HG03139 (cell line): ENCODE results near the gene PRKCH.

Experiments
- ATAC-seq: cut with Tn5 transposase; IDR thresholded peaks from one replicate; pipeline ENCODE4 v1.9.1; 2021; ENCODE audit not compliant: unreplicated experiment

Gene PRKCH

DNA sequence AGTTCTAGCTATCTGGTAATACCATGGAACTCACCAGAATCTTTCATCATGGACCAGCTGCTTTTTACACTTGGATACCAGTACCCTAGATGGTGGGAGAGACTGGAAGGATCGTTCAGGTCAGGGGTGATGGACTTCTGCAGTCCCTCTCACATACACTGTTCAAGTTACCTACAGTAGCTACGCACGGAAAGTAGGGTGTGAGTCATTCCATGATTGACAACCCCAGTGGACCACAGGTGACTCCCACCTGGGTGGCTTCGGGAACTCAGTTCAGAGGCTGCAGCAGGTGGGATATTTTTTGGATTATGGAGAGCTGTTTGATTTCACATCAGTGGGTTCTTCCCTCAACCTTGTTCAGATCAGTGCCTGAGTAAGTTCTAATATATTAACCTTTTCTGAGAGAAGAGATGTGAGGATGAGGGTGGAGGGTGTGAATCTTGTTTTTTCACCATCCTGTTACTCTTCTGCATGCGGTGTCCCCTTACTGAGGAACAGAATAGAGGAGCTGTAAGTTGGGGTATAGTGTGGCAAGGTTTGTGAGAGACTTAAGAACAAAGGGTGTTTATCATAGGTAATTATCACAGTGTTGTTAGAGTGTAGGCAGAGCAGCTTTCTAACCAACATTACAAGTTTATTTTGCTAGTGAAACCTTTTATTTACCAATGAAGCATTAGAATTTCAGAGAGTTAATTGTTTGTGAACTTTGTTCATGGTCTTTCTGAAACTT, 39.6 kb downstream of the PRKCH start:
- ATAC-seq, result no peak

DNA sequence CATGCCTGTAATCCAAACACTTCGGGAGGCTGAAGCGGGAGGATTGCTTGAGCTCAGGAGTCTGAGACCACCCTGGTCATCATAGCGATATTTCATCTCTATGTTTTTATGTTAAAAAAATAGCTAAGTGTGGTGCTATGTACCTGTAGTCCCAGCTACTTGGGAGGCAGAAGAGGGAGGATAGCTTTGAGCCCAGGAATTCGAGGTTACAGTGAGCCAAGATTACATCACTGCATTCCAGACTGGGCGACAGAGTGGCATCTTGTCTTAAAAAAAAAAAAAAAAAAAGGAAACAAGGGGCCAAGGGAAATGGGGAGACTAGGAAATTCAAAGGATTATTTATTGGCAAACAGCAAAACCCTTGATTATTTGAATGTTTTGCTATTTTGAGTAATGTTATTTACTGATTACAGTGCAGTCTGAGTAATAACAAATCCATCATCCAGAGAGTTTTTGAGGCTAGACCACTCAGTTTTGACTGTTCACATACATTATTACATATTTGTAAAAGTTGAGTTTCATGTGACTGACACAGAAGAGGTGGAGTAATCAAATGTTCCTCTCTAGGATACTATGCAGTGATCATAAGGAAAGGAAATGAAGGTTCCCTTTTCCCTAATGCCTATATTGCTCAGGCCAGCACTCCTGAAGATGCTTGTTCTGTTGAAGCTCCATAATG, 40.8 kb downstream of the PRKCH start:
- ATAC-seq, result no peak

DNA sequence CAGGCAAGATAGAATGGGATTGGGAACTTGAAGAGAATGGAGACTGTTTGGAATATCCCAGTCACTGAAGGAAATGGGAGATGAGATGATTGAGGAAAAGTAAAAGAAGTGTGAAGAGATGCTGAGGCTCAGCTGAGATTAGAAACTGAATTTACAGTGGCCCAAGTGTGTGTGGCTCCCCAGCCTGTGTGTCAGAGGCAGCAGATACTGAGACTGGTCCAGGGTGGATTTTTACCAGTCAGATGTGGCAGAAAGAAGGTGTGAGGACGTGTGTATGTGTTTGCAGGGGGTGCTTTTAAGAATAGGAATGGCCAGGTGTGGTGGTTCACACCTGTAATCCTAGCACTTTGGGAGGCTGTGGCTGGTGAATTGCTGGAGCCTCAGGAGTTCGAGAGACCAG, 42.9 kb downstream of the PRKCH start:
- ATAC-seq, result no peak

DNA sequence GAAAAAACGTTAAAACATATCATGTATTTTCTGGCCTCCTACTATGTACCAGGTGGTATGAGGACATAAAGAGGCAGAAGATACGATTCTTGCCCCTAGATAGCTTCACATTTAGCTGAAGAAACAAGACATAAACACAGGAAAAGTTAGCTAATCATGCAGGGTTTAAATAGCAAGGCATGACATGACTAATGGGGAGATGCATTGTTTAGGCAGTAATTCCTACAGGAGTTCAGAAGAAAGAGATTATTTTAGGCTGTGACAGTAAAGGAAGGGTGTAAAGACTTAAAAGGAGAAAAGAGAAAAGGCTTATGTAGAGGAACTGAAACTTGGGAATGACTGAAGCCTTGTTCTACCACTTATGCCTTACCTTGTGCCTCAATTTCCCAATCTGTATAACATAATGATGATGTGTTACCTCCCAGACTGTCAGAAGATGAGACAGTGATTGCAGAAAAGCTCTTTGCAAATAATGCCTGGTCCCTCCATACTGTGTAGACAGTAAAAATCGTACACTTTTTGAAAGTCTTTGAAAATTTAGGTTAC, 44.4 kb downstream of the PRKCH start:
- no peak for ATAC-seq

GRCh38 chr14:61368114-61368710, 46.8 kb downstream of the PRKCH start:
- ATAC-seq, result no peak

DNA sequence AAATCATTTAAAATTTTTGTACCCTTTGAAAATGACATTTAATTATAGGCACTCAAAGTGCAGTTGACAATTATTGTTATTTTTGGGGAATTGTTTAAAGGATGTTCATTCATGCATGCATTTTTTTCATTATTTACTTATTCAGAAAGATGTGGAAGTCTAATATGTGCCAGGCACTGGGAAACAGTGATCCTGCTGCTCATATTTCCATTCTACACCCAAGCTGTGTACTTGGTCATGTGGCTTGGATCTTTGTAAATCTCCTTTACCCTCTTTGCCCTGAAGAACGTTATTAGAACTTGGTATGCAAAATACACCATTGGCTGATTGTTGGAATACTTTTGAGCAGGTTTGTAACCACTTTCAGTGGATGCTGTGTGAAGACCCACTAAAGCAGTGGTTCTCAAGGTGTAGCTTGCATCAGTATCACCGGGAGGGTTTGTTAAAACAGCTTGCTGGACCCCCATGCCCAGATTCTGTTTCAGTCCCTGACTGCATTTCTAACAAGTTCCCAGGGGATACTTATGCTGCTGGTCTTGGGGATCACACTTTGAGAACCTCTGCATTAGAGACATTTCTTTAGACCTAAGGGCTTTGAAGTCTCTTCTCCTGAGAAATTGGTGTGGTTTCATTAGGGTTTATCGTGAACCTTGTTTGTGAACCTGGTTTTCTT, 47.5 kb downstream of the PRKCH start:
- no peak for ATAC-seq

DNA sequence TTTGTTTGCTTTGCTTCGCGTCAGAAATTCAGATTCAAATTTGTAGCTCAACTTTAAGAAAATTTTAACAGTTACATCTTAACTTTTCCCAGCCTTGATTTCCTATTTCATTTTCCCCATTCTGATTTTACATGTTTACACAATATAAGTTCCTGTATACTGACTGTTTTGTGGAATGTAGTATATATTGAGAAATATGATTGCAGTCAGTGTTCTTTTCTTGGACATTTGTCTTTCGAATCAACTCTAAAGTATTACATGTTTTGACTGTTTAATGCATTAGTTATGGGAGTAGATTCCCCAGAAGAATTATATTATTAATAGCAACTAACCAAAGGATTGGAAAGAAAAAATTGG, 48.1 kb downstream of the PRKCH start:
- no peak for ATAC-seq

DNA sequence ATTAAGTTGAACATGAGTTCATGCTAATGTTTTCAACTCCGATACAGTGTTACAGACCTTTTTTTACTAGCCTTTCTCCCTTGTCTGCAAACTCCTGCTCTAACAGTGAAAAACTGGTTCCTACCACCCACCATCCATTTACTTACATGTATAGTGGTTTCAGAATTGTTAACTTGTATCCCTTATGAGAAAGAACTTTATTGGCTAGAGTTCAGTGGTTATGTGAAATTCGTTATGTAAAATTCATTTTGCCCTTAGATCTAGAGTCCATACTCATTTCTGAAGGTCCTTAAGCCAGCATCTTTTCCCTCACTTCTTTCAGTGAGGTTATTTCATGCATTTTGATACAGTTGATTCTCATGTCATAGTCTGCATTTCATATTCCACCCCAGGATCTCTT, 51.0 kb downstream of the PRKCH start:
- ATAC-seq, result no peak

GRCh38 chr14:61372842-61373555, 51.6 kb downstream of the PRKCH start:
- ATAC-seq, result no peak

- ATAC-seq, result no peak
Measured at GRCh38 chr14:61374284-61374683, 52.9 kb downstream of the PRKCH start.

DNA sequence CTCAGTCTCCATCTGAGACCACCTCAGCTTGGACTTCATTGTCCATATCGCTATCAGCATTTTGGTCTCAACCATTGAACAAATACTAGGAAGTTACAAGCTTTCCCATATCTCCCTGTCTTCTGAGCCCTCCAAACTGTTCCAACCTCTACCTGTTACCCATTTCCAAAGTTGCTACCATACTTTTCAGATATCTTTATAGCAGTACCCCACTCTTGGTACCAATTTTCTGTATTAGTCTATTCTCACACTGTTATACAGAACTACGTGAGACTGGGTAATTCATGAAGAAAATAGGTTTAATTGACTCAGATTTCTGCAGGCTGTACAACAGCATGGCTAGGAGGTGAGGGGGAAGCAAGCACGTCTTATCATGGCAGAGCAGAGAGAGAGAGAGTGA, 53.8 kb downstream of the PRKCH start:
- no peak for ATAC-seq

GRCh38 chr14:61376314-61376713, 54.9 kb downstream of the PRKCH start:
- ATAC-seq, result no peak

- ATAC-seq, result no peak
Measured at GRCh38 chr14:61377749-61378148, 56.4 kb downstream of the PRKCH start.

- ATAC-seq, result no peak
Measured at GRCh38 chr14:61379639-61380184, 58.3 kb downstream of the PRKCH start.

- no peak for ATAC-seq
Measured at GRCh38 chr14:61380984-61381383, 59.6 kb downstream of the PRKCH start.

DNA sequence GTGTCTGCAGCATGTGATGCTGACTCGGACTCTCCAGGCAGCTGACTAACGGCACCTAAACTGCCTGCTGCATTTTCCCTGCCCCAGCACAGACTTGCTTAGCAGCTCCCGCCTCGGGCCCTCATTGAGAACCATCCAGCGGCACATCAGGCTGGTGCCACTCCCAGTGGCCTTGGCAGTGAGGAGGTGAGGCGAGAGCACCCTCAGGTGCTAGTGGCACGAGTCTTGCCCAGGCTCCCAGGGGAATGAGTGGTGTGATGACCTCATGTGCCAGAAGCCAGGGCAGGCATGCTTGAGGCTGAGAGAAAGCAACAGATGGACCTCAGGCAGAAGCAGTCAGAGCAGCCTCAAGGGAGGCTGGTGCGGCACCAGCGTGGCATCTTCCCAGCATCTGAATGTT, 60.2 kb downstream of the PRKCH start:
- ATAC-seq, result no peak

GRCh38 chr14:61382842-61383241, 61.5 kb downstream of the PRKCH start:
- ATAC-seq, result no peak

GRCh38 chr14:61385002-61385685, 63.8 kb downstream of the PRKCH start:
- ATAC-seq, result no peak

- no peak for ATAC-seq
Measured at GRCh38 chr14:61386173-61386772, 64.9 kb downstream of the PRKCH start.

GRCh38 chr14:61387076-61387475, 65.7 kb downstream of the PRKCH start:
- ATAC-seq, result no peak
